ENCODE data around the gene CCDC38. TPM values are rescaled to one million over a fixed set of nuclear protein-coding genes. Genes with fewer than 3 reads are reported as not detected.

The CCDC38 gene
- total RNA-seq, 1 donor from 2014 or later = not detected

DNA sequence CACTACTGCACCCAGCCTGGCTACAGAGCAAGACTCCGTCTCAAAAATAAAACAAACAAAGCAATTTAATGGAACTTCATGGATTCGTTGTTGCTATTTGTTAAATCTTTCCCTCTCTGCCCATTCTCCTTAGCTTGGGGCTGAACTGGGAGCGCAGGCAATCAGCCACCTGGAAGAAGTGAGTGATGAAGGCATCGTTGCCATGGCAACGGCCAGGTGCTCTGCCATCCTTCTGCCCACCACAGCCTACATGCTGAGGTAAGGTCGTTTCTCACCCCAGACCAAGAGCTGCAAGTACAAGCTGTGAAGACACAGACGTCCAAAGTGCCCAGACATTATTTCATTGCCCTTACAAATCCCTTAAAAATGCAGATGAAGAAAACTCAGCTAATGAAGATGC is 19.8 kb upstream of the CCDC38 start:
- Mint-ChIP-seq H3K4me1 (ENCODE audit: low read depth) (peaks cover 4% of the 10 kb centered on the region), H3K36me3 (ENCODE audit: low read depth) (no peaks in the 10 kb centered on the region), H3K27ac (ENCODE audit: unreplicated experiment) (no peak overlapping the region), H3K4me3 (ENCODE audit: unreplicated experiment) (no peak overlapping the region), H3K9me3 (ENCODE audit: low read depth) (no peaks in the 10 kb centered on the region), H3K27me3 (ENCODE audit: low read depth) (peaks cover 6% of the 10 kb centered on the region)
- TF ChIP-seq, protein P1, sequence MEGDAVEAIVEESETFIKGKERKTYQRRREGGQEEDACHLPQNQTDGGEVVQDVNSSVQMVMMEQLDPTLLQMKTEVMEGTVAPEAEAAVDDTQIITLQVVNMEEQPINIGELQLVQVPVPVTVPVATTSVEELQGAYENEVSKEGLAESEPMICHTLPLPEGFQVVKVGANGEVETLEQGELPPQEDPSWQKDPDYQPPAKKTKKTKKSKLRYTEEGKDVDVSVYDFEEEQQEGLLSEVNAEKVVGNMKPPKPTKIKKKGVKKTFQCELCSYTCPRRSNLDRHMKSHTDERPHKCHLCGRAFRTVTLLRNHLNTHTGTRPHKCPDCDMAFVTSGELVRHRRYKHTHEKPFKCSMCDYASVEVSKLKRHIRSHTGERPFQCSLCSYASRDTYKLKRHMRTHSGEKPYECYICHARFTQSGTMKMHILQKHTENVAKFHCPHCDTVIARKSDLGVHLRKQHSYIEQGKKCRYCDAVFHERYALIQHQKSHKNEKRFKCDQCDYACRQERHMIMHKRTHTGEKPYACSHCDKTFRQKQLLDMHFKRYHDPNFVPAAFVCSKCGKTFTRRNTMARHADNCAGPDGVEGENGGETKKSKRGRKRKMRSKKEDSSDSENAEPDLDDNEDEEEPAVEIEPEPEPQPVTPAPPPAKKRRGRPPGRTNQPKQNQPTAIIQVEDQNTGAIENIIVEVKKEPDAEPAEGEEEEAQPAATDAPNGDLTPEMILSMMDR (IDR thresholded peaks at IDR 0.05) = no peak
- no peak for DNase-seq (ENCODE audit: low spot score)

DNA sequence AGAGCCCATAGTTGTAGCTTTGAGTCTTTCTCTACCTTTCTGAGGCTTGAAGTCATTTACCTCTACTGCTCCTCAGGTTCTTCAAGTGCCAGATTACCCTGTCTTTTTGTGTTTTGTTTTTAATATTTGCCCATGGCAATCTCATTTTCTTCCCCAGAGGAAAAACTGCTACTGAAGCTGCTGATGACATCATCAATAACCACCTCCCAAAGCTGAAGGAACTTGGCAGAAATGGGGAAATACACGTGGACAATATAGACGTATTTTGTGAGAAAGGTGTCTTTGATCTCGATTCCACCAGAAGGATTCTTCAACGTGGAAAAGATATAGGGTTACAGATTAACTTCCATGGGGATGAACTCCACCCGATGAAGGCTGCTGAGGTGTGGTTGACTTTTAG is 17.8 kb upstream of the CCDC38 start:
- TF ChIP-seq, protein P1 (IDR thresholded peaks at IDR 0.05) = no peak
- Mint-ChIP-seq H3K4me3 (ENCODE audit: unreplicated experiment) (no peak overlapping the region), H3K9me3 (ENCODE audit: low read depth) (no peaks in the 10 kb centered on the region), H3K36me3 (ENCODE audit: low read depth) (no peaks in the 10 kb centered on the region), H3K27ac (ENCODE audit: unreplicated experiment) (no peak overlapping the region), H3K27me3 (ENCODE audit: low read depth) (peaks cover 6% of the 10 kb centered on the region), H3K4me1 (ENCODE audit: low read depth) (no peaks in the 10 kb centered on the region)
- DNase-seq (ENCODE audit: low spot score) = no peak

DNA sequence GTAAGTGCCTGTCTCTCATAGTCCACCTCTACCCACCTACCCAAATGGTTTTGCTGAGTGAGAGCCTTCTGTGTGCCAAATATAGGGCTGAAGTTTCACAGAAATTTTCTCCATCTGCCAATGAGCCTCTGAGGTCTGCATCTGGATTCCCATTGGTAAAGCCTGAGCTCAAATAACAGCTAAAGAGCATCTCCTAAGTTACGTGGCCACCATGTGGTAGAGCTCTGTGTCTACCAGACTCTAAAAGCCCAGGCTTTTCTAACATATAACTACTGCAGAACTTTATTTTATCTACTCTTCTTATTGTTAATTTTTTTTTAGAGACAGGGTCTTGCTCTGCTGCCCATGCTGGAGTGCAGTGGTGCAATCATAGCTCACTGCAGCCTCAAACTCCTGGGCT is 16.7 kb upstream of the CCDC38 start:
- no peak overlapping the region for H3K27ac Mint-ChIP-seq (ENCODE audit: unreplicated experiment)
- TF ChIP-seq, protein P1 (IDR thresholded peaks at IDR 0.05) = peak; percentile 63

DNA sequence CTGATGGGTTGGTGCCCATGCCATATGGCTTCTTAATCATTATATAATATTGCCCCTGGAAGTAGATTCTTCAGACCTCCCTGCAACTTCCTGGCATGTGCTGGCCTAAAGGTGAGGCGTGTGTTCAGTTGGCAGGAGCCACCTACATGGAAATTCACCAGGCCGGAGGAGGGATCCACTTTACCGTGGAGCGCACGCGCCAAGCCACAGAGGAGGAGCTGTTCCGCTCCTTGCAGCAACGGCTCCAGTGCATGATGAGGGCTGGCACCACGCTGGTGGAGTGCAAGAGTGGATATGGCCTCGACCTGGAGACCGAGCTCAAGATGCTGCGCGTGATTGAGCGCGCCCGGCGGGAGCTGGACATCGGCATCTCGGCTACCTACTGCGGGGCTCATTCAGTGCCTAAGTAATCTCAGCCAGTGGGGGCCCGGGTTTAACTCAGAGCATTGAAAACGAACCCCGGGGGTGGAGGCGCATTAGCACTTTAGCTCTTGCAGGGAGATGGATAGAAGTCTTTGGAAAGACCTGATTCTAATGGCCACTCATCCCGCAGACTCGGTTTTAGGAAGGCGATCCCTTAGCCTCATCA is 14.2 kb upstream of the CCDC38 start:
- Mint-ChIP-seq H3K9me3 (ENCODE audit: low read depth) (peaks cover 3% of the 10 kb centered on the region), H3K27ac (ENCODE audit: unreplicated experiment) (no peak overlapping the region), H3K4me1 (ENCODE audit: low read depth) (no peaks in the 10 kb centered on the region), H3K36me3 (ENCODE audit: low read depth) (no peaks in the 10 kb centered on the region), H3K27me3 (ENCODE audit: low read depth) (peaks cover 9% of the 10 kb centered on the region), H3K4me3 (ENCODE audit: unreplicated experiment) (no peak overlapping the region)
- TF ChIP-seq, protein P1 (IDR thresholded peaks at IDR 0.05) = no peak
- DNase-seq (ENCODE audit: low spot score) = no peak

More for the DNA sequence above, 16.7 kb upstream of the CCDC38 start:
- no peaks in the 10 kb centered on the region for H3K36me3 Mint-ChIP-seq (ENCODE audit: low read depth)
- H3K4me1 Mint-ChIP-seq (ENCODE audit: low read depth) = no peaks in the 10 kb centered on the region
- no peak for DNase-seq (ENCODE audit: low spot score)
- peaks cover 6% of the 10 kb centered on the region for H3K27me3 Mint-ChIP-seq (ENCODE audit: low read depth)
- no peaks in the 10 kb centered on the region for H3K9me3 Mint-ChIP-seq (ENCODE audit: low read depth)
- no peak overlapping the region for H3K4me3 Mint-ChIP-seq (ENCODE audit: unreplicated experiment)

DNA sequence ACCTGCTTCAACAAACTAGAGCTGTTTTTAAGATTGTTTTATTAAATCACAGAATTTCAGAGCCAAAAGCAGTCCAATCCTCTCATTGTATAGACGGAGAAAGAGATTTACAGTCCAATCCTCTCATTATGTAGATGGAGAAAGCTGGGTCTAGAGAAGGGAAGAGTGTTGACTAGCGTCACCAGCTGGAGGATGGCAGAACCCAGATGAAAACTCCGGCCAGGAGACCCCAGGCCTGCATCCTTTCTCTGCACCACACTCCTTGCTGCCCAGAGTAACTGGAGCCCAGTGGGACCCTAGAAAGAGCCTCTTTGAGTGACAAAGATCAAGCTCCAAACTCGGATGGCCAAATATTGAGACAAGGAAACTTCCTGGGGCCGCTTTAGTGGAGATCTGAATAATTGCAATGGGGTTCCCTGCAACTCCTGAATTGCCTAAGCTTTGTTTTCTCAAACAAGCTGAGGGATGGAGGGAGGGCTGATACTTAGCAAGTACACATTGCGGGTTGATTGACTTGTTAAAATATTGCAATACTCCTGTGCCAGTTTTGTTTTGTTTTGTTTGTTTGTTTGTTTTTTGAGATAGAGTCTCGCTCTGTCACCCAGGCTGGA is 13.2 kb upstream of the CCDC38 start:
- H3K36me3 Mint-ChIP-seq (ENCODE audit: low read depth) = no peaks in the 10 kb centered on the region
- no peak for DNase-seq (ENCODE audit: low spot score)
- H3K9me3 Mint-ChIP-seq (ENCODE audit: low read depth) = peaks cover 9% of the 10 kb centered on the region
- TF ChIP-seq, protein P1 (IDR thresholded peaks at IDR 0.05) = no peak
- no peak overlapping the region for H3K4me3 Mint-ChIP-seq (ENCODE audit: unreplicated experiment)
- H3K27ac Mint-ChIP-seq (ENCODE audit: unreplicated experiment) = no peak overlapping the region
- H3K4me1 Mint-ChIP-seq (ENCODE audit: low read depth) = no peaks in the 10 kb centered on the region
- peaks cover 9% of the 10 kb centered on the region for H3K27me3 Mint-ChIP-seq (ENCODE audit: low read depth)
